ENCODE results near the gene C10orf53. TPM values are rescaled to one million over a fixed set of nuclear protein-coding genes. Genes with fewer than 3 reads are reported as not detected.

Gene C10orf53
- total RNA-seq, 1 experiment from 2014 or later = not detected

- POLR2A ChIA-PET = interaction anchor here (0.7 kb wide), 1 partner anchor 39 kb away, joined by 7 read pairs; no protein-coding TSS in a partner anchor
- peaks cover 6% of the 10 kb centered on the region for H3K36me3 Mint-ChIP-seq (ENCODE audit: insufficient read depth, unreplicated experiment)
- H3K27me3 Mint-ChIP-seq (ENCODE audit: insufficient read depth, unreplicated experiment) = no peaks in the 10 kb centered on the region
- DNase-seq = no peak
- no peaks in the 10 kb centered on the region for H3K9me3 Mint-ChIP-seq (ENCODE audit: unreplicated experiment)
- Histone ChIP-seq H3K4me1 (peaks cover 23% of the 10 kb centered on the region), H3K36me3 (ENCODE audit: control insufficient read depth, insufficient read depth, low read length) (0 out of 2 replicates have a peak, but pooled peaks cover 3% of the 10 kb centered on the region), H3K9me3 (no peaks in the 10 kb centered on the region), H3K4me3 (ENCODE audit: low read depth, low read length) (no peak overlapping the region), H3K27me3 (replicated peaks; ENCODE audit: control insufficient read depth, insufficient read depth, low read length) (no peaks in the 10 kb centered on the region)
- CTCF ChIA-PET = interaction anchor here (0.6 to 1.5 kb wide), 3 partner anchors 11 to 326 kb away, joined by 3 to 5 read pairs (median 4); no protein-coding TSS in a partner anchor
- intact Hi-C loops (cut with micrococcal nuclease; ENCODE audit: unreplicated experiment) = loop anchor here (2.0 kb wide), 2 partner anchors 27 to 29 kb away; partner anchors contain the start of gene OGDHL
- peaks cover 30% of the 10 kb centered on the region for H3K4me1 Mint-ChIP-seq (ENCODE audit: low read depth, unreplicated experiment)
- H3K27ac Mint-ChIP-seq (ENCODE audit: unreplicated experiment) = peak overlapping the region; percentile 79
- no TSS peak for BruUV-seq (replicated peaks)
- H3K4me3 Mint-ChIP-seq (ENCODE audit: unreplicated experiment) = no peak overlapping the region
- TF ChIP-seq CTCF (IDR thresholded peaks at IDR 0.05; ENCODE audit: insufficient read depth in 1 of 2, low read depth in 1 of 2, low read length in 1 of 2, severe bottlenecking in 1 of 2, unreplicated experiment in 1 of 2) = no peak
Measured at GRCh38 chr10:49733866-49734265, 54.4 kb downstream of the C10orf53 start.

GRCh38 chr10:49734676-49735075 lies 55.2 kb downstream of the C10orf53 start:
- Histone ChIP-seq H3K36me3 (ENCODE audit: control insufficient read depth, insufficient read depth, low read length) (0 out of 2 replicates have a peak, but pooled peaks cover 3% of the 10 kb centered on the region), H3K27me3 (replicated peaks; ENCODE audit: control insufficient read depth, insufficient read depth, low read length) (no peaks in the 10 kb centered on the region), H3K4me3 (ENCODE audit: low read depth, low read length) (no peak overlapping the region), H3K4me1 (peaks cover 23% of the 10 kb centered on the region), H3K9me3 (no peaks in the 10 kb centered on the region)
- intact Hi-C loops (cut with micrococcal nuclease; ENCODE audit: unreplicated experiment) = loop anchor here (2.0 kb wide), 2 partner anchors 28 kb away; partner anchors contain the start of gene OGDHL
- TF ChIP-seq CTCF (IDR thresholded peaks at IDR 0.05; ENCODE audit: insufficient read depth in 1 of 2, low read depth in 1 of 2, low read length in 1 of 2, severe bottlenecking in 1 of 2, unreplicated experiment in 1 of 2) = no peak
- H3K27ac Mint-ChIP-seq (ENCODE audit: unreplicated experiment) = peak overlapping the region; percentile 79
- H3K4me1 Mint-ChIP-seq (ENCODE audit: low read depth, unreplicated experiment) = peaks cover 30% of the 10 kb centered on the region
- BruUV-seq (replicated peaks) = no TSS peak
- H3K9me3 Mint-ChIP-seq (ENCODE audit: unreplicated experiment) = no peaks in the 10 kb centered on the region
- ChIA-PET POLR2A (interaction anchor here (0.9 kb wide), 1 partner anchor 30 kb away, joined by 3 read pairs; no protein-coding TSS in a partner anchor), CTCF (interaction anchor here (0.6 to 1.5 kb wide), 3 partner anchors 10 to 327 kb away, joined by 3 to 5 read pairs (median 4); no protein-coding TSS in a partner anchor)
- peak overlapping the region; percentile 20 for H3K4me3 Mint-ChIP-seq (ENCODE audit: unreplicated experiment)
- no peaks in the 10 kb centered on the region for H3K27me3 Mint-ChIP-seq (ENCODE audit: insufficient read depth, unreplicated experiment)
- DNase-seq = peak; percentile 87 to 92
- peaks cover 6% of the 10 kb centered on the region for H3K36me3 Mint-ChIP-seq (ENCODE audit: insufficient read depth, unreplicated experiment)

GRCh38 chr10:49735161-49735560 lies 55.7 kb downstream of the C10orf53 start:
- TF ChIP-seq CTCF (IDR thresholded peaks at IDR 0.05; ENCODE audit: insufficient read depth in 1 of 2, low read depth in 1 of 2, low read length in 1 of 2, severe bottlenecking in 1 of 2, unreplicated experiment in 1 of 2) = no peak
- peaks cover 6% of the 10 kb centered on the region for H3K36me3 Mint-ChIP-seq (ENCODE audit: insufficient read depth, unreplicated experiment)
- ChIA-PET CTCF (interaction anchor here (1.3 to 1.5 kb wide), 2 partner anchors 10 to 142 kb away, joined by 4 to 5 read pairs; no protein-coding TSS in a partner anchor), POLR2A (interaction anchor here (0.9 kb wide), 1 partner anchor 30 kb away, joined by 3 read pairs; no protein-coding TSS in a partner anchor)
- no peaks in the 10 kb centered on the region for H3K9me3 ChIP-seq
- H3K4me1 Mint-ChIP-seq (ENCODE audit: low read depth, unreplicated experiment) = peaks cover 30% of the 10 kb centered on the region
- DNase-seq = no peak
- peak overlapping the region; percentile 79 for H3K27ac Mint-ChIP-seq (ENCODE audit: unreplicated experiment)
- no TSS peak for BruUV-seq (replicated peaks)
- no peak overlapping the region for H3K4me3 Mint-ChIP-seq (ENCODE audit: unreplicated experiment)
- peaks cover 23% of the 10 kb centered on the region for H3K4me1 ChIP-seq
- intact Hi-C loops (cut with micrococcal nuclease; ENCODE audit: unreplicated experiment) = loop anchor here (2.0 kb wide), 2 partner anchors 28 kb away; partner anchors contain the start of gene OGDHL
- 0 out of 2 replicates have a peak, but pooled peaks cover 3% of the 10 kb centered on the region for H3K36me3 ChIP-seq (ENCODE audit: control insufficient read depth, insufficient read depth, low read length)
- H3K27me3 Mint-ChIP-seq (ENCODE audit: insufficient read depth, unreplicated experiment) = no peaks in the 10 kb centered on the region
- no peak overlapping the region for H3K4me3 ChIP-seq (ENCODE audit: low read depth, low read length)
- no peaks in the 10 kb centered on the region for H3K27me3 ChIP-seq (replicated peaks; ENCODE audit: control insufficient read depth, insufficient read depth, low read length)
- H3K9me3 Mint-ChIP-seq (ENCODE audit: unreplicated experiment) = no peaks in the 10 kb centered on the region

All from Caco-2 (cell line).